ENCODE results near the gene CRTAC1. TPM values are rescaled to one million over a fixed set of nuclear protein-coding genes. Genes with fewer than 3 reads are reported as not detected.

The CRTAC1 gene
- total RNA-seq, 1 experiment from 2014 or later = 0.46 TPM

GRCh38 chr10:97882142-97883091, 148.0 kb downstream of the CRTAC1 start:
- Histone ChIP-seq H4K5ac (ENCODE audit: insufficient read length, low read depth, low read length) (no peak overlapping the region), H3K4ac (ENCODE audit: low read depth, low read length) (no peak overlapping the region), H3K4me1 (ENCODE audit: insufficient read depth, low read length) (no peaks in the 10 kb centered on the region), H3K56ac (ENCODE audit: insufficient read length, low read depth, low read length) (no peak overlapping the region), H2BK5ac (ENCODE audit: insufficient read length, low read length) (no peak overlapping the region), H3K14ac (ENCODE audit: insufficient read depth, low read length) (no peak overlapping the region), H3K23me2 (ENCODE audit: insufficient read length, low read depth, low read length, poor library complexity, severe bottlenecking) (no peaks in the 10 kb centered on the region), H3K79me1 (ENCODE audit: insufficient read depth, low read depth, low read length, poor library complexity, severe bottlenecking) (no peaks in the 10 kb centered on the region), H2BK12ac (ENCODE audit: insufficient read length, low read depth, low read length) (no peak overlapping the region), H3K9me3 (ENCODE audit: control insufficient read depth, low read depth, low read length) (no peaks in the 10 kb centered on the region), H3K23ac (ENCODE audit: insufficient read length, low read depth, low read length) (no peak overlapping the region), H3T11ph (ENCODE audit: low read length) (no peak overlapping the region), H4K20me1 (ENCODE audit: control insufficient read depth, insufficient read depth, insufficient read length) (no peaks in the 10 kb centered on the region), H3K4me2 (ENCODE audit: insufficient read depth, insufficient read length, low read length) (no peak overlapping the region), H2AFZ (ENCODE audit: low read length) (no peak overlapping the region), H2BK20ac (ENCODE audit: low read depth, low read length, poor library complexity, severe bottlenecking) (no peak overlapping the region), H3K79me2 (ENCODE audit: insufficient read depth, low read length) (no peaks in the 10 kb centered on the region), H2BK120ac (ENCODE audit: low read depth, low read length, poor library complexity, severe bottlenecking) (no peak overlapping the region), H3K27me3 (ENCODE audit: insufficient read depth, low read length) (no peaks in the 10 kb centered on the region), H3K27ac (ENCODE audit: insufficient read length, low read depth, low read length) (no peak overlapping the region), H2AK5ac (ENCODE audit: insufficient read length, low read length) (no peak overlapping the region), H3K18ac (ENCODE audit: insufficient read length, low read depth, low read length) (no peak overlapping the region), H4K91ac (ENCODE audit: insufficient read length, low read depth, low read length) (no peak overlapping the region), H2BK15ac (ENCODE audit: low read depth, low read length) (no peak overlapping the region), H3K9ac (ENCODE audit: extremely low read depth, insufficient read length, low read length) (no peak overlapping the region), H4K8ac (replicated peaks; ENCODE audit: insufficient read length, low read depth, low read length) (no peak overlapping the region)
- Mint-ChIP-seq H3K27ac (no peak overlapping the region; a peak in 1 of 7 replicates), H3K27me3 (ENCODE audit: low read depth) (peaks cover 3% of the 10 kb centered on the region), H3K9me3 (no peaks in the 10 kb centered on the region), H3K36me3 (ENCODE audit: insufficient read depth in 1 of 3, low read depth in 3 of 3) (no peaks in the 10 kb centered on the region; a peak in 1 of 7 replicates), H3K4me3 (no peak overlapping the region), H3K4me1 (peaks cover 7 to 19% of the 10 kb centered on the region in 2 experiments; a peak in 2 of 4 replicates)
- no peak for DNase-seq
- no CpG with 5 or more reads among the region's 11 CpGs for WGBS (ENCODE audit: extremely low coverage, insufficient read length, low lambda C conversion rate)
- TF ChIP-seq CTCF (conservative IDR thresholded peaks at IDR 0.05) = no peak

Measured in H9 (cell line).